HG03175 (cell line): ENCODE results near the gene OR4D2.

Experiments
- ATAC-seq: cut with Tn5 transposase; IDR thresholded peaks from one replicate; pipeline ENCODE4 v1.9.1; 2021; ENCODE audit warnings: mild to moderate bottlenecking, moderate library complexity; ENCODE audit not compliant: unreplicated experiment

The OR4D2 gene

GRCh38 chr17:58205936-58206335 is 39.2 kb downstream of the OR4D2 start:
- ATAC-seq: no peak

GRCh38 chr17:58207451-58207850 is 40.7 kb downstream of the OR4D2 start:
- no peak for ATAC-seq

GRCh38 chr17:58208344-58208743 is 41.6 kb downstream of the OR4D2 start:
- ATAC-seq: no peak

- no peak for ATAC-seq
Measured at GRCh38 chr17:58210922-58211321, 44.1 kb downstream of the OR4D2 start.

GRCh38 chr17:58215685-58216084 is 48.9 kb downstream of the OR4D2 start:
- ATAC-seq: no peak

- ATAC-seq: no peak
Measured at GRCh38 chr17:58217766-58218165, 51.0 kb downstream of the OR4D2 start.

- ATAC-seq: peak; percentile 97
Measured at GRCh38 chr17:58219007-58219788, 52.4 kb downstream of the OR4D2 start, which contains the start of gene MKS1. TSS of gene MKS1 (minus strand) at chr17:58219255. CDS start at chr17:58219230, 25 bp downstream.

GRCh38 chr17:58219789-58220183 is 53.0 kb downstream of the OR4D2 start:
- ATAC-seq: no peak
